Measurements from ENCODE around the gene NRG3.

DNA sequence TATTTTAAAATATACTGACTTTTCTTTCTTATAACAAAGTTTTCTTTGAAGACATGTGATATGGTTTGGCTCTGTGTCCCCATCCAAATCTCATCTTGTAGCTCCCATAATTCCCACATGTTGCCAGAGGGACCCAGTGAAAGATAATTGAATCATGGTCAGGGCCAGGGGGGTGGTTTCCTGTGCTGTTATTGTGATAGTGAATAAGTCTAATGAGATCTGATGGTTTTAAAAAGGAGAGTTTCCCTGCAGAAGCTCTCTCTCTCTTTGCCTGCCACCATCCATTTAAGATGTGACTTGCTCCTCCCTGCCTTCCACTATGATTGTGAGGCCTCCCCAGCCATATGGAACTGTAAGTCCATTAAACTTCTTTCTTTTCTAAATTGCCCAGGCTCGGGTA lies 768.1 kb downstream of the NRG3 start:
- TF ChIP-seq, protein P1, sequence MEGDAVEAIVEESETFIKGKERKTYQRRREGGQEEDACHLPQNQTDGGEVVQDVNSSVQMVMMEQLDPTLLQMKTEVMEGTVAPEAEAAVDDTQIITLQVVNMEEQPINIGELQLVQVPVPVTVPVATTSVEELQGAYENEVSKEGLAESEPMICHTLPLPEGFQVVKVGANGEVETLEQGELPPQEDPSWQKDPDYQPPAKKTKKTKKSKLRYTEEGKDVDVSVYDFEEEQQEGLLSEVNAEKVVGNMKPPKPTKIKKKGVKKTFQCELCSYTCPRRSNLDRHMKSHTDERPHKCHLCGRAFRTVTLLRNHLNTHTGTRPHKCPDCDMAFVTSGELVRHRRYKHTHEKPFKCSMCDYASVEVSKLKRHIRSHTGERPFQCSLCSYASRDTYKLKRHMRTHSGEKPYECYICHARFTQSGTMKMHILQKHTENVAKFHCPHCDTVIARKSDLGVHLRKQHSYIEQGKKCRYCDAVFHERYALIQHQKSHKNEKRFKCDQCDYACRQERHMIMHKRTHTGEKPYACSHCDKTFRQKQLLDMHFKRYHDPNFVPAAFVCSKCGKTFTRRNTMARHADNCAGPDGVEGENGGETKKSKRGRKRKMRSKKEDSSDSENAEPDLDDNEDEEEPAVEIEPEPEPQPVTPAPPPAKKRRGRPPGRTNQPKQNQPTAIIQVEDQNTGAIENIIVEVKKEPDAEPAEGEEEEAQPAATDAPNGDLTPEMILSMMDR (IDR thresholded peaks at IDR 0.05), result no peak
- no peak for TF ChIP-seq POLR2A (IDR thresholded peaks at IDR 0.05)
